ENCODE data around the gene ALDH1A2.

ALDH1A2 gene

GRCh38 chr15:57943171-57943570 lies 122.3 kb downstream of the ALDH1A2 start:
- no peak for DNase-seq (ENCODE audit: low read depth)

- DNase-seq (ENCODE audit: low read depth) = no peak
Measured at GRCh38 chr15:57941816-57942215, 123.7 kb downstream of the ALDH1A2 start.

DNA sequence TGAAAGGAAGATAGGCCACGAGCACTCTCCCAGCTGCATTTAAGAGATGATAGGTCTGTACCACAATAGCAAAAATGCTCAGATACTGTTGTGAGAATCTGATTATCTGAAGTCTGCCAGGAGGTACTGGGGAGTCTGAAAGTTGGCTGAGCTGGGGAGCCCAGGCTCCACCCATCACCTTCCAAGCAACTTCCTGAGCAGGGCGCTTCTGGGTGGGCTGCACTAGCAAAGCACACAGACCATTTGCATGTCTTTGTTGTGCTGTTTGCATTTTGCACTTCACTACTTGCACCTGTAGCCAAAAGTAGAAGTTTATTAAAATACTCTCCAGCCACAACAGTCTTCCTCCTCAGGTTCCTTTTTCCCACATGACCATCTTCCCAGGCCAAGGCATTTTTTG lies 133.2 kb downstream of the ALDH1A2 start:
- no peak for DNase-seq (ENCODE audit: low read depth)

DNA sequence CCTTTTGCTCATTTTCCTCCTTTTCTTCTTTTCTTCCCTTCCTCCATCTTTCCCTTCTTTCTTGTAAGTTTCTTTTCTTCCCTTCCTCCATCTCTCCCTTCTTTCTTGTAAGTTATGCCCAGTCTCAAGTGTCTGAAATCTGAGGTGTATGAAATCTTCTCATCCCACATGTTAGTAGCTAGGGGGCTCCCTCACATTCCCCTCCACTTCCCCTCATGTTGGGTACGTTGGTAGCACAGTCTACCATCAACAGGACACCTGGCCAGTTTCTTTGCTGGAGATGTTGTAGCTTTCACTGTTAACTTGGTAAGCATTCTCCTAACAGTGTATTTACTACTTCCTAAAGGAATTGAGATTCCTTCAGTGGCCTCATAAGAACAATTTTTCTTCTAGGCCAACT lies 133.9 kb downstream of the ALDH1A2 start:
- DNase-seq (ENCODE audit: low read depth) = no peak

GRCh38 chr15:57927091-57927631 lies 138.3 kb downstream of the ALDH1A2 start:
- no peak for DNase-seq (ENCODE audit: low read depth)

- no peak for DNase-seq (ENCODE audit: low read depth)
Measured at GRCh38 chr15:57925650-57926049, 139.9 kb downstream of the ALDH1A2 start.

DNA sequence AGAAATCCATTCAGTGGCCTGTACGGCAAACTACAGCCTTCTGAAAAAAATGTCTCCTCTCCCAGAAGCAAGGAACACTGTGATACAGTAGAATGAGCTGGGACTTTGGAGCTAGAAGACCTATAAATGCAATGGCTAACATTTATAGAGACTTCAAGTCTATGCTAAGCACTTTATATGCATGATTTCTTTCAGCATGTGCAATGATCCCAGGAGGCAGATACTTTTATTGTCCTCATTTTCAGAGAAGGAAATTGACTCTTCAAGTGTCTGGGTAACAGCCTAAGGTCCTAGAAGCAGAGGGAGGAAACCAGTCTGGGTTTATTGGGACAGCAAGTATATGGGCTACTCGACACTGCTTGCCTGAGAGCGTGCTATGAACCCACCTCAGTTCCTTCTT lies 140.9 kb downstream of the ALDH1A2 start:
- DNase-seq (ENCODE audit: low read depth) = no peak

DNA sequence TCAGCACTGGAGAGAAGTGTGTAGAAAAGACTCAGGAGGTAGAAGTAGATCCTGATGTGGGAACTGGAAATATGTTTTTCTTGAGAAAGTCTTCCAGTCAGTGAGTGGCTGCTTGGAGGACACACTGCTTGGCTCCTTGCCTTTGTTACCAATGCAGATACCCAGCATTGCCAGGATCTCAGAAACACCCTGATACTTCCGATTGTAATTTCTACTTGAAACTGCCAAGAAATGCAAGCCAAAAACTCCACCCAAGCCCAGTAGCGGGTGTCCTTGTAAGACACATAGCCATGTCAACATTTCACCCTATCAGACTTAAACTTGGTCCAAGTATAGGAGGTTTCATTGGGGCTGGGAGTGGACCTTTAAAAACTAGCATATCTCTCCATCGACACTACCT lies 141.8 kb downstream of the ALDH1A2 start:
- DNase-seq (ENCODE audit: low read depth) = no peak

DNA sequence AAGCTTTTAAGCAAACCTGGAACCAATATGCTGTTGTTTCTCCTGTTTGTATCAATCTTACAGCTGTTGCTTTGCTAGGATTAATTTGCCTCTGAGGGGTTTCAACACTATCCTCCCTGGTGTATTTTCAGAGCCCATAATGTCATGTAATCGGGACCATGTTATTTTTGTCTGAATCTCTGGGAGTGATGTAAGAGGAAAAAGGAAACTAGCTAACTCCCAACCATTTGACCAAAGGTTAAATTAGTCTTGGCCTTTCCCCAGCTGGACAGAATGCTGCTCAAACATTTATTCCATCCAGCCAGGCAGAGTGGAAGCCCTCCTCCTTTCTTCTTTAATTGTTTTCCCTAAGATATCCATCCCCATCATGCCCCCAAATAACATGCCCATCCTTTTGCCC lies 142.2 kb downstream of the ALDH1A2 start:
- DNase-seq (ENCODE audit: low read depth) = no peak

GRCh38 chr15:57922776-57923175 lies 142.7 kb downstream of the ALDH1A2 start:
- no peak for DNase-seq (ENCODE audit: low read depth)

- DNase-seq (ENCODE audit: low read depth) = no peak
Measured at GRCh38 chr15:57921371-57921770, 144.1 kb downstream of the ALDH1A2 start.

DNA sequence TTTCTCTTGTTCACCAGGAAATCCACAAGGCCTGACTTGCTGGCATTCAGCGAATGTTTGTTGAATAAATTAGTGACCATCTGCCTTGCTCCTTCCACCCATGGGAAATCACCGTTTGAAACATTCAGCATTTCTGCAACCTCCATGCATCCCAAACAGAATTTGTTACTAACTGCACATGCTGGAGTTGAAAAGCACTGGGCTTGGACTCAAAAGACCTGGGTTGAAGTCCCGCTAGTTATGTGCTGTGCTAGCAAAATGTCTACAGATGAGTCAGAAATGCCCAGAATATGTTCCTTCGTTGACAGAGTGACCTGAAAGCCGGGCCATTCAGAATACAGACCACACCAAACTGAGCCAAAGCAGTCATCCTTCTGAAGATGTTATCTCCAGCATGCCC lies 144.6 kb downstream of the ALDH1A2 start:
- no peak for DNase-seq (ENCODE audit: low read depth)

GRCh38 chr15:57919754-57920153 lies 145.8 kb downstream of the ALDH1A2 start:
- DNase-seq (ENCODE audit: low read depth) = no peak

DNA sequence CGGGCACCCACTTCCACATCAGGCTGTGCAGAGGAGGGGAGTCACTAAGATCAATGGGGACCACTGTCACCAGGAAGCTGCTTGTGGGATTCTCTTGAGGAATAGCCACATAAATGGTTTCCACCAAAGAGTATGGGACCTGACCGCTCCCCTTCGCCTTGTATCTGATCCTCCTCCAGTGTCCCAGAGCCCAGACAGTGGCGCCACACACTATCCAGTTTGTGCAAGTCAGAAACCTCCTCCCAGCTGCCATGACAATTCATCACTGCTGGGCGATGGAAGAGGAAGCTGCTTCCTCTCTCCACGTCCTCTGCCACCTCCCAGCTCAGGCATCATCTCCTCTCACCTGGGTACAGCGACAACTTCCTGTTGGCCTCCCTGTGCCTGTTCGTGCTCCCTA lies 147.5 kb downstream of the ALDH1A2 start:
- DNase-seq (ENCODE audit: low read depth) = no peak

- DNase-seq (ENCODE audit: low read depth) = no peak
Measured at GRCh38 chr15:57916695-57917094, 148.8 kb downstream of the ALDH1A2 start.

DNA sequence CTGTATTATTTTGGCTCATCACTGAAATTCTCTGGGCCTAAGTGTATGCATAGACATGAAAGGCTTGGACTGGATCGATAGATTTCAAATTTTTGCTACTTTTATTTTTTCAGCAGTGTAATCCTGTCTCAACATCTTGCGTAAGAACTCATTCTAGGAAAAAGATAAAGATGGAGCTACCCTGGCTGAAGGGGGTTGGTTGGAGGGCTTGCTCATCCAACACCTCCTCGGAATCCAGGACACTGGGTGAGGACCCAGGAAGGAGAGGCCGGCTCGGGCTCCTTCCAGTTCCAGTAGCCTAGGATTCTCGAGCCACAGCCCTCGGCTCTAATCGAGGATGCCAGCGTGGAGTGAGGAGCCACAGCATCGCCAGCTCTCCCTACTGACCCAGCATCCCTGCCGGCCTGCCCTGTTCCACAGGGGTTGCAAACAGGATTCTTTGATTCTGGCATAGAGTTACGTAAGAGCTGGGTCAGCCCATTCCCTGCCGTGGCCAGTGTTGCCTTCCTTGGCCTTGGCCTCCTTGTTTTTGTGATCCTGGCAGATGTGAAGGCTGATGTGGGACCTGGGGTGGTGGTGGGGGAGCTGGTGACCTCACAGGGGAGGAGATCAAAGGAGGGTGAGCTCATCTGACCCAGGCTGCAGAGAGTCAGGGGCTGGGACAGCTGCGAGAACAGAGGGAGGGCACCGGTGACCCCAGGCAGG lies 149.5 kb downstream of the ALDH1A2 start:
- no peak for DNase-seq (ENCODE audit: low read depth)

DNA sequence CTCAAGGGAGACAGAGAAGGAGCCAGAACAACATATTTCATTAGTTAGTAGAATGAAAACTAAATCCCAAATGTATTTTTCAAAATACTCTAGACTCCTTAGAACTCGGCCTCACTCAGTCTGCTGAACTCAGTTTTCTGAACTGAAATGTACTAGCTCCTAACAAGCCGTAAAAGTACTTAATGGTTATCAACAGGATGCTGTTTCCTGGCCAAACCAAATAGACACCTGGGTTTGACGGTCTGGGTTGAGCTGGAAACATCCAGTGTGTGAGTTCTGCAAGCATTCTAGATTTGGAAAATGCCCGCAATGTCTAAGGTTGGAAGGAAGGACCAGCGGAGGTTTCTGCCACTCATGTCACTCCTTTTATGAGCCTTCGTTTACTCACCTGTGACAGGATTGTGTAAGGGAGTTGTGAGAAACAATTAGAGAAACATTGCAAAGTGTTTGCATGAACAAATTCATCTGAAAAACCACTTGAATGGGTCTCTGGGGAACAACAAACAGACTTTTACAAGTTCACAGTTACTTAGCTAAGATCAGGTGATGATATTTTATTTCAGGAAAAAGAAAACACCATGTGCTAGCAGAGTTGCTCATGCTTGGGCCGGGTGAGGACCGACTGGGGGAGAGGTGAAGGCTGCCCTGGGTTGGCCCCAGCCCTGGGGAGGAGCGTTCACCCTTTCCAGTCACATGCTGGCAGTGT lies 151.0 kb downstream of the ALDH1A2 start:
- no peak for DNase-seq (ENCODE audit: low read depth)

DNA sequence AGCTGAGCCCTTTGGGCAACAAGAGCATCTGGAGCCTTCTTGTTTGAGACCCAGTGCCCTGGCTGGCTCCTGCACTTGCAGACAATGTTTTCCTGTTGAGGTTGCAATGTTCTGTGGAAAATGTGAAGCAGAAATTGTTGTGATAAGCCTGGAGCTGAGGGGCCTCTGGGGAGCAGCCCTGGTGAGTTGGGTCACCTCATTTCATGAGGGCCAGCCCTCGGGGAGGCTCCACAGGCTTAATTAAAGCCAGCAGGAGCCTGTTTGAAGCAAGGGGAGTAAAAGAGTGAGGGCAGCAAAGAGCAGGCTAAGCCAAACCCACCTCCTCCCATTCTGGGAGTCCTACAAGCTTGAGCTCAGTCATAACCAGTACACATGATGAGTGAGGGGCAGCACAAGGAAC lies 154.3 kb downstream of the ALDH1A2 start:
- DNase-seq (ENCODE audit: low read depth) = no peak

DNA sequence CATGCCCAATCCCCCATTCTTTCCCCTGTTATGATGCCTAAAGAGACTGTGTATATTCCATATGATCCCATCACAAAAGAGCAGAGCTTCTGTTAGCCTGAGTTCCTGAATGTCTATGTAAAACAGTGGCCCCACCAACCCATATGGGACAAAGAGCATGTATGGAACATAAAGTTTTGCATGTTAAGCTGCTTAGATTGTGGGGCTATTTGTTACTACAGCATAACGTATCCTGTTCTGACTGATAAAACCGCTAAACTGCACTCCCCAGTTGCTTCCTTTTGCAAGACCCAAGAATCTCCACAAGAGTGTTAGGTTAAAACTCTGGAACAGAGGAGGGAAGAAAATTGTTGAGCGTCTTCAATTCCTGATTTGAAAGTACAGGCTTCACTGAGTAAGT lies 154.8 kb downstream of the ALDH1A2 start:
- DNase-seq (ENCODE audit: low read depth) = no peak

GRCh38 chr15:57909388-57909787 lies 156.1 kb downstream of the ALDH1A2 start:
- DNase-seq (ENCODE audit: low read depth) = no peak

DNA sequence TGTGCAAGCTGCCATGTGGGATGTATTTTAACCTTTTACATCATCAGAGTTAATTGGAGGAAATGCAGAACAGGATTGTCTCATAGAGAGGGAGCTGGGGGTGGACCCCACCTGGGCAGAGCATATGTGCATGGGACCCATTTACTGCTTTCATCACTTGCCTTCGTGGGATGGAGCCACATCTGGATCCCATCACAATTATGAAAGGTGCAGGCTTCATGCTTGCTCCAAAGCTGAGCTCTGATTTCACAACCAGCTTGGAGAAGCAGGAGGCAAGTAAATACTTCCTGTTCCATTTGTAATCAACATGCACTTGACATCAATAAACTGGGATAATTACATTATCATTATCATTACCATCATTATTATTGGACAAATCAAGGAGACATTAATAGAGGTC lies 161.9 kb downstream of the ALDH1A2 start:
- DNase-seq (ENCODE audit: low read depth) = no peak
